PC-3 (cell line): ENCODE data around the gene RPS17. TPM values are rescaled to one million over a fixed set of nuclear protein-coding genes. Genes with fewer than 3 reads are reported as not detected.

ENCODE experiments used
- ATAC-seq: fragments of 200-7000 bp; cut with Tn5 transposase; 2 replicates; pipeline ENCODE4 v1.9.1; 2020; ENCODE audit warnings: mild to moderate bottlenecking, moderate library complexity
- BruUV-seq: library from RNA; stranded (reverse); fragments of 400-500 nt; replicated peaks from 2 replicates; lab custom pipeline; 2021; lab: Mats Ljungman, UMichigan
- CTCF ChIA-PET: fragments of 300-600 bp; sonication (Branson Sonifier 250); formaldehyde crosslinking; loops from one replicate; lab custom pipeline; 2022; ENCODE audit warnings: antibody characterized with exemption; lab: Charles Lee
- POLR2A ChIA-PET: fragments of 300-600 bp; sonication (Branson Sonifier 250); formaldehyde crosslinking; loops from one replicate; lab custom pipeline; 2022; ENCODE audit warnings: antibody characterized with exemption; ENCODE audit not compliant: unreplicated experiment; lab: Charles Lee
- DNase-seq: peaks from one replicate; pipeline ENCODE4 v3.0.0-alpha.2; 2015
- H2AFZ ChIP-seq: fragments of 300-600 bp; sonication (generic); 2 replicates; pipeline ENCODE4 v1.6.0; 2016; ENCODE audit warnings: antibody characterized with exemption, low read length
- H3F3A ChIP-seq: fragments of 300-600 bp; sonication (generic); one replicate; pipeline ENCODE4 v1.6.0; 2017; ENCODE audit warnings: antibody characterized with exemption, low read length, control low read depth, mild to moderate bottlenecking; ENCODE audit not compliant: unreplicated experiment
- H3K27ac ChIP-seq: fragments of 300-600 bp; sonication (generic); 2 replicates; pipeline ENCODE4 v1.5.1; 2016; ENCODE audit warnings: mild to moderate bottlenecking, low read length
- H3K27me3 ChIP-seq: fragments of 300-600 bp; sonication (generic); 2 replicates; pipeline ENCODE4 v1.6.1; 2016; ENCODE audit warnings: low read length, mixed read lengths
- H3K36me3 ChIP-seq: fragments of 300-600 bp; sonication (generic); 2 replicates; pipeline ENCODE4 v1.6.1; 2016; ENCODE audit warnings: low read depth, mixed run types, low read length, mixed read lengths
- H3K4me1 ChIP-seq: fragments of 300-600 bp; sonication (generic); 2 replicates; pipeline ENCODE4 v1.5.1; 2016; ENCODE audit warnings: low read length; ENCODE audit not compliant: insufficient read depth
- H3K4me2 ChIP-seq: fragments of 300-600 bp; sonication (generic); 2 replicates; pipeline ENCODE4 v1.6.0; 2016; ENCODE audit warnings: low read length
- H3K4me3 ChIP-seq: fragments of 300-600 bp; sonication (generic); 2 replicates; pipeline ENCODE4 v1.5.1; 2016; ENCODE audit warnings: mild to moderate bottlenecking, low read length, mixed read lengths
- H3K79me2 ChIP-seq: fragments of 300-600 bp; sonication (generic); 2 replicates; pipeline ENCODE4 v1.6.1; 2017; ENCODE audit warnings: low read length, mixed read lengths
- H3K9ac ChIP-seq: fragments of 300-600 bp; sonication (generic); 2 replicates; pipeline ENCODE4 v1.6.0; 2016; ENCODE audit warnings: mild to moderate bottlenecking, low read length
- H3K9me2 ChIP-seq: fragments of 300-600 bp; sonication (generic); replicated peaks from 2 replicates; pipeline ENCODE4 v1.6.1; 2016; ENCODE audit warnings: mixed run types, low read length, mixed read lengths
- H3K9me3 ChIP-seq: fragments of 300-600 bp; sonication (generic); 2 replicates; pipeline ENCODE4 v1.6.1; 2016; ENCODE audit warnings: low read length, mixed read lengths
- H4K20me1 ChIP-seq: fragments of 300-600 bp; sonication (generic); 2 replicates; pipeline ENCODE4 v1.6.1; 2016; ENCODE audit warnings: low read length, mixed read lengths
- CTCF ChIP-seq: fragments of 300-600 bp; sonication (generic); conservative IDR thresholded peaks from 2 replicates; pipeline ENCODE4 v1.5.1; 2017; ENCODE audit warnings: antibody characterized with exemption, low read depth, mild to moderate bottlenecking, low read length
- EZH2 ChIP-seq: fragments of 300-600 bp; sonication (generic); IDR thresholded peaks from one replicate; pipeline ENCODE4 v1.6.1; 2017; ENCODE audit warnings: antibody characterized with exemption, mild to moderate bottlenecking, low read length; ENCODE audit not compliant: unreplicated experiment
- EZH2phosphoT487 ChIP-seq: fragments of 300-600 bp; sonication (generic); IDR thresholded peaks from 2 replicates; pipeline ENCODE4 v1.6.1; 2018; ENCODE audit warnings: mild to moderate bottlenecking, antibody characterized with exemption, low read length, borderline replicate concordance
- intact Hi-C: fragments of 100-400 bp; cut with micrococcal nuclease; formaldehyde crosslinking; loops from 2 replicates; pipeline ENCODE4 v1.9.0; 2023
- total RNA-seq: library from RNA; depleted of rRNA; stranded (reverse); fragments of >200 nt; gene quantifications from 2 replicates; pipeline ENCODE4 v1.2.3, GENCODE V29; 2014

Gene RPS17
- total RNA-seq, 1 experiment from 2014 or later, result 3,194 TPM

GRCh38 chr15:82556315-82557035, 16.2 kb upstream of the RPS17 start:
- H4K20me1 ChIP-seq, result no peaks in the 10 kb centered on the region
- H2AFZ ChIP-seq, result no peak overlapping the region
- no peak overlapping the region for H3K27ac ChIP-seq
- H3K9me3 ChIP-seq, result no peaks in the 10 kb centered on the region
- ChIA-PET POLR2A (no interaction called here), CTCF (no interaction called here)
- no peaks in the 10 kb centered on the region for H3K79me2 ChIP-seq
- H3K9me2 ChIP-seq, result no peaks in the 10 kb centered on the region
- intact Hi-C loops, result no loop called here
- H3K4me1 ChIP-seq, result peaks cover 7% of the 10 kb centered on the region
- H3K4me2 ChIP-seq, result no peak overlapping the region
- DNase-seq, result no peak
- H3K27me3 ChIP-seq, result no peaks in the 10 kb centered on the region
- TF ChIP-seq CTCF, result no peak
- no peak for TF ChIP-seq EZH2
- TF ChIP-seq EZH2phosphoT487, result no peak
- no peak overlapping the region for H3K9ac ChIP-seq
- no TSS peak for BruUV-seq
- no peak for ATAC-seq
- H3F3A ChIP-seq, result peaks cover 5% of the 10 kb centered on the region
- H3K4me3 ChIP-seq, result no peak overlapping the region
- H3K36me3 ChIP-seq, result no peaks in the 10 kb centered on the region

GRCh38 chr15:82554849-82555248, 14.6 kb upstream of the RPS17 start:
- no peak for DNase-seq
- Histone ChIP-seq H3K4me2 (no peak overlapping the region), H3K4me3 (no peak overlapping the region), H3K27me3 (no peaks in the 10 kb centered on the region), H3K9me3 (no peaks in the 10 kb centered on the region), H3K36me3 (no peaks in the 10 kb centered on the region), H3F3A (peaks cover 7% of the 10 kb centered on the region), H3K4me1 (peaks cover 11% of the 10 kb centered on the region), H3K79me2 (no peaks in the 10 kb centered on the region), H4K20me1 (no peaks in the 10 kb centered on the region), H3K9me2 (no peaks in the 10 kb centered on the region), H2AFZ (no peak overlapping the region), H3K9ac (no peak overlapping the region), H3K27ac (no peak overlapping the region)
- ChIA-PET CTCF (no interaction called here), POLR2A (no interaction called here)
- ATAC-seq, result no peak
- TF ChIP-seq CTCF (no peak), EZH2 (no peak), EZH2phosphoT487 (no peak)
- BruUV-seq, result no TSS peak
- intact Hi-C loops, result no loop called here

GRCh38 chr15:82554351-82554750, 14.1 kb upstream of the RPS17 start:
- DNase-seq (peak; percentile 44), ATAC-seq (peak; percentile 13; the same call in 1 of the 2 replicates)
- intact Hi-C loops, result no loop called here
- H3K79me2 ChIP-seq, result no peaks in the 10 kb centered on the region
- TF ChIP-seq CTCF (no peak), EZH2phosphoT487 (no peak), EZH2 (no peak)
- no peak overlapping the region for H3K9ac ChIP-seq
- no peak overlapping the region for H3K27ac ChIP-seq
- H3K9me3 ChIP-seq, result no peaks in the 10 kb centered on the region
- H2AFZ ChIP-seq, result no peak overlapping the region
- peaks cover 7% of the 10 kb centered on the region for H3F3A ChIP-seq
- no peaks in the 10 kb centered on the region for H3K27me3 ChIP-seq
- H3K4me1 ChIP-seq, result peaks cover 11% of the 10 kb centered on the region
- POLR2A ChIA-PET, result no interaction called here
- H3K4me2 ChIP-seq, result no peak overlapping the region
- H3K4me3 ChIP-seq, result no peak overlapping the region
- no TSS peak for BruUV-seq
- no peaks in the 10 kb centered on the region for H3K36me3 ChIP-seq
- CTCF ChIA-PET, result no interaction called here
- no peaks in the 10 kb centered on the region for H4K20me1 ChIP-seq
- no peaks in the 10 kb centered on the region for H3K9me2 ChIP-seq
